ENCODE data around the gene SRGAP2C. TPM values are rescaled to one million over a fixed set of nuclear protein-coding genes. Genes with fewer than 3 reads are reported as not detected.
"Not testable (repeated sequence)": the region's sequence is repeated elsewhere in the genome, so short reads cannot be mapped to it uniquely, and the experiment has no call there.

Gene SRGAP2C
- polyA plus RNA-seq, 3 donors from 2014 or later, result 0.69 to 2.0 (median 1.3) TPM

- not testable (repeated sequence) for H3K27ac Mint-ChIP-seq, H3K36me3 Mint-ChIP-seq, DNase-seq, H3K4me1 Mint-ChIP-seq, H3K9me3 Mint-ChIP-seq, H3K4me3 Mint-ChIP-seq
- peaks cover 1 to 19% (median 4%) of the 10 kb centered on the region in 3 donors for H3K27me3 Mint-ChIP-seq (ENCODE audit: low read depth in 3 of 3)
These were observed 234.4 kb downstream of the SRGAP2C start for GRCh38 chr1:121419050-121419615.

- H3K4me3 Mint-ChIP-seq, H3K4me1 Mint-ChIP-seq, H3K9me3 Mint-ChIP-seq, H3K27ac Mint-ChIP-seq, H3K36me3 Mint-ChIP-seq, DNase-seq: not testable (repeated sequence)
- peaks cover 0 to 19% (median 1%) of the 10 kb centered on the region in 3 donors for H3K27me3 Mint-ChIP-seq (ENCODE audit: low read depth in 3 of 3)
These were observed 236.7 kb downstream of the SRGAP2C start for GRCh38 chr1:121421490-121421889.

GRCh38 chr1:121423956-121424355 lies 239.2 kb downstream of the SRGAP2C start:
- not testable (repeated sequence) for H3K4me3 Mint-ChIP-seq, H3K36me3 Mint-ChIP-seq, H3K9me3 Mint-ChIP-seq, H3K4me1 Mint-ChIP-seq, H3K27ac Mint-ChIP-seq, DNase-seq
- H3K27me3 Mint-ChIP-seq (ENCODE audit: low read depth in 3 of 3), result peaks cover 0 to 18% (median 1%) of the 10 kb centered on the region in 3 donors

- peaks cover 10 to 23% (median 13%) of the 10 kb centered on the region in 3 donors for H3K27me3 Mint-ChIP-seq (ENCODE audit: low read depth in 3 of 3)
- not testable (repeated sequence) for DNase-seq, H3K27ac Mint-ChIP-seq, H3K36me3 Mint-ChIP-seq, H3K9me3 Mint-ChIP-seq, H3K4me3 Mint-ChIP-seq, H3K4me1 Mint-ChIP-seq
These were observed 248.7 kb downstream of the SRGAP2C start for GRCh38 chr1:121433517-121433916.

GRCh38 chr1:121438862-121439261 lies 254.1 kb downstream of the SRGAP2C start:
- H3K4me3 Mint-ChIP-seq, H3K36me3 Mint-ChIP-seq, DNase-seq, H3K9me3 Mint-ChIP-seq, H3K4me1 Mint-ChIP-seq, H3K27ac Mint-ChIP-seq: not testable (repeated sequence)
- H3K27me3 Mint-ChIP-seq (ENCODE audit: low read depth in 3 of 3), result peaks cover 3 to 13% (median 9%) of the 10 kb centered on the region in 3 donors

GRCh38 chr1:121440993-121441392 lies 256.2 kb downstream of the SRGAP2C start:
- Mint-ChIP-seq H3K36me3 (no peaks in the 10 kb centered on the region), H3K9me3 (peaks cover 0 to 3% (median 0%) of the 10 kb centered on the region in 6 donors), H3K4me3 (no peak overlapping the region), H3K4me1 (no peaks in the 10 kb centered on the region), H3K27ac (no peak overlapping the region), H3K27me3 (ENCODE audit: low read depth in 3 of 3) (peaks cover 1 to 7% (median 2%) of the 10 kb centered on the region in 3 donors)
- no peak for DNase-seq

Other genes with a start within 250 kb of the SRGAP2C start
- under 1 TPM in 2 of 3 donors, not detected in 1; 0.30 to 0.84 TPM for gene FAM72B, start 635 bp upstream of the SRGAP2C start, polyA plus RNA-seq